ENCODE measurements around the gene RMND5A.

The RMND5A gene

GRCh38 chr2:86794861-86795260 is 74.8 kb downstream of the RMND5A start:
- Mint-ChIP-seq H3K27me3 (ENCODE audit: low read depth) (peaks cover 79% of the 10 kb centered on the region), H3K9me3 (peaks cover 34% of the 10 kb centered on the region), H3K4me3 (no peak overlapping the region), H3K4me1 (peaks cover 13% of the 10 kb centered on the region), H3K27ac (no peak overlapping the region), H3K36me3 (ENCODE audit: low read depth) (peaks cover 12% of the 10 kb centered on the region)
- TF ChIP-seq CTCF (IDR thresholded peaks at IDR 0.05; ENCODE audit: unreplicated experiment in 3 of 3) = no peak

GRCh38 chr2:86800856-86801567 is 80.9 kb downstream of the RMND5A start:
- peaks cover 9% of the 10 kb centered on the region for H3K36me3 Mint-ChIP-seq (ENCODE audit: low read depth)
- peaks cover 26% of the 10 kb centered on the region for H3K27me3 Mint-ChIP-seq (ENCODE audit: low read depth)
- H3K4me3 Mint-ChIP-seq = no peak overlapping the region
- no peak for TF ChIP-seq CTCF (IDR thresholded peaks at IDR 0.05; ENCODE audit: unreplicated experiment in 3 of 3)
- no peaks in the 10 kb centered on the region for H3K4me1 Mint-ChIP-seq
- H3K9me3 Mint-ChIP-seq = peaks cover 16% of the 10 kb centered on the region
- no peak overlapping the region for H3K27ac Mint-ChIP-seq

GRCh38 chr2:86806059-86806857 is 86.2 kb downstream of the RMND5A start:
- Mint-ChIP-seq H3K4me3 (peak overlapping the region; percentile 54 to 69 (median 62)), H3K27me3 (ENCODE audit: low read depth) (peaks cover 28% of the 10 kb centered on the region), H3K36me3 (ENCODE audit: low read depth) (no peaks in the 10 kb centered on the region), H3K9me3 (no peaks in the 10 kb centered on the region), H3K4me1 (peaks cover 5% of the 10 kb centered on the region), H3K27ac (no peak overlapping the region)
- TF ChIP-seq CTCF (IDR thresholded peaks at IDR 0.05; ENCODE audit: unreplicated experiment in 3 of 3) = no peak

- Mint-ChIP-seq H3K27me3 (ENCODE audit: low read depth) (peaks cover 28% of the 10 kb centered on the region), H3K9me3 (no peaks in the 10 kb centered on the region), H3K4me1 (peaks cover 5% of the 10 kb centered on the region), H3K27ac (peak overlapping the region; percentile 3 to 35 (median 31)), H3K4me3 (peak overlapping the region; percentile 88 to 92 (median 89)), H3K36me3 (ENCODE audit: low read depth) (no peaks in the 10 kb centered on the region)
- TF ChIP-seq CTCF (IDR thresholded peaks at IDR 0.05; ENCODE audit: unreplicated experiment in 3 of 3) = no peak
These were observed 87.0 kb downstream of the RMND5A start for GRCh38 chr2:86807133-86807467.

- H3K9me3 Mint-ChIP-seq = no peaks in the 10 kb centered on the region
- peaks cover 28% of the 10 kb centered on the region for H3K27me3 Mint-ChIP-seq (ENCODE audit: low read depth)
- H3K27ac Mint-ChIP-seq = peak overlapping the region; percentile 3 to 35 (median 31)
- no peaks in the 10 kb centered on the region for H3K36me3 Mint-ChIP-seq (ENCODE audit: low read depth)
- no peak for TF ChIP-seq CTCF (IDR thresholded peaks at IDR 0.05; ENCODE audit: unreplicated experiment in 3 of 3)
- peaks cover 5% of the 10 kb centered on the region for H3K4me1 Mint-ChIP-seq
- peak overlapping the region; percentile 88 to 92 (median 89) for H3K4me3 Mint-ChIP-seq
These were observed 87.6 kb downstream of the RMND5A start for GRCh38 chr2:86807468-86808275.

Data from nephron (organoid).